NCI-H748 treated with DMSO at 0.1 percent for 48 hours (cell line): ENCODE measurements around the gene ADAMTS2.

Experiments
- DNase-seq: peaks from one replicate; lab custom pipeline; 2025; lab: John Stamatoyannopoulos, UW

ADAMTS2 gene

DNA sequence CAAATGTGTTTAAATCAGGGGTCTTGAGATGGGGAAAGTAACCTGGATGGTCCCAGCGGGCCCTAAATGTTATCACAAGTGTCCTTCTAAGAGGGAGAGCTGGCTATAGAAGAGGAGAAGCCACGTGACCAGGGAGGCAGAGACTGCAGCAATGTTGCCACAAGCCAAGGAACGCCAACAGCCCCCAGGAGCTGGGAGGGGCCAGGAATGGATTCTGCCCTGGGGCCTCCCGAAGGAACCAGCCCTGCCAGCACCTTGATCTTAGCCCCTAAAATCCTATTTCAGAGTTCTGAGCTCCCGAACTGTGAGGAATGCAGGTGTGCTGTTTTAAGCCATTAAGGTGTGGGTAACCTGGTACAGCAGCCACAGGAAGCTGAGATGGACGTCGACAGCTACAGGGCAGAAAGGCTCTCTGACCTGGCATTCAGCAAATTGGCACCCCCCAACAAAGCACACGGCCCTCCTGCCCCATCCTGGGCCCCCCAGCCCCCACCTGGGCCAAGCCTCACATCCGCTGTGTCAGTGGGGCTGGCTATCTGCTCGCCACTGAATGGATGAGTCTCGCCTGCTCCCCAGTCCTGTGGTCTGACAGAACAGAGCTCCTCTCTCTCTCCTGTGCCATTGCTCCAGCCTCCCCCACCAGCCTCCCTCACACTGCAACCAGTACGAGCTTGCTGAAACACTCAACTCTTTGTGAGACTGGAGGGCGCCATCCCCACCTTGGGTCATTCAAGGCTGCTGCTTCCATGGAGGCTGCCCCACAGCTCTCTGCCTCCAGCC lies 78.8 kb downstream of the ADAMTS2 start:
- DNase-seq: no peak

DNA sequence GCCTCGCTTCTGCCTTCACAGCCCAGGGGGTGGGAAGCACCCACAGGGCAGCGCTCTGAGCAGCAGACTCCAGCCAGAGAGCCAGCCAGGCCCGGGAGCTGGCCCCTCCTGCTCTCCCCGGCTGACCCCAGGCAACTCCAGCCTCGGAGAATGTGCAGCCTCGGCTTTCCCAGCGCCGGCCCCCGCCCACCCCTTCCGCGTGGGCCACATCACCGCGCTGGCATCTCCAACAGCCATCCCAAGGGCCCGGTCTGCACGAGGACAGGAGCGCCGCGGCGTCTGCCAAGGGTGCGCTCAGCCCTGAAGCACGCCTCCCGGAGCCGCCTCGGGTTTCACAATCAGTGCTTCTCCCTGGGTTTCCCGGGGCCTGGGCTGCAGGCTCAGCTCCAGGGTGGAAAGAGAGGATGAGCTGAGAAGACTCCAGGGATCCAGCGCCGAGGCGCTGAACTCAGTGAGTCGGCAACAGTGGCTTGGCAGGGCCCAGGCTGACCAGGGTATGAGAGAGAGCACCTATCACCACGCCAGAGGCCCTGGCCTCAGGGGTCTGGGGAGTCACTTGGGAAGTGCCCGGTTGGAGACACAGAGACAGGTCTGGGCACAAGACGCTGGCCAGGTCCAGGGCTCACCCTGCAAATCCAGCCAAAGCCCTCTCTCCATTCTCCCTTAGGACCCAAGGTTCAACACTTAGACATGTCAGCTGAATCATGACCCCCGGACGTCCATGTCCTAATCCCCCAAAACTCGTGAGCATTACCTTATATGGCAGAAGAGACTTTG lies 79.6 kb downstream of the ADAMTS2 start:
- no peak for DNase-seq

DNA sequence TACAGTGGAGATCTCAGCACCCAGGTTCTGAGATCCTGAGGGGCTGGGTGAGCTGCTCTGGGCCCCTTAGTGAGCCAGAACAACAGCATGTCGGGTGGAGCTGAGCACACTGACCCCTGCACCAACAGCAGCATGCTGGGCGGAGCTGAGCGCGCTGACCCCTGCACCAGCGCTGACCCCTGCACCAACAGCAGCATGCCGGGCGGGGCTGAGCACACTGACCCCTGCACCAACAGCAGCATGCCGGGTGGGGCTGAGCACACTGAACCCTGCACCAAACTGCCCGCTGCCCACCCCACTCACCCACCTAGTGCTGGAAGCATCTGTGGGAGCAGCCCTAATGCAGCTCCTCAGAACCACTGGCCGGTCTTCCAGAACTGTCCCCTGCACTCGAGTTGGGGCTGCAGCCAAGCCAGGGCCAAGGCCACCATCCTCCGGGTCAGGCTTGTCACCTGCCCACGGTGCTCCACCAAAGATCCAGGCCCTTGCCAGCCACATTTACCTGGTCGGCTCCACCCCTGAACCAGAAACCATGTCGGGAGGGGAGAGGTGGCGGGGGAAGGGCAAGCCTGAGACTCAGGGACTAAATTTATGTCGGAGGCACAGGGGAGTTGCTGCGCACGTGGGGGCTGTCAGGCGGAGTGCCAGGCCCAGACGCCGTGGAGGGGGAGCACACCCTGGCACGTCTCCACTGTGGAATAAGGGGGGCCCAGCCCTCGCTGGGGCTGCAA lies 80.3 kb downstream of the ADAMTS2 start:
- no peak for DNase-seq

DNA sequence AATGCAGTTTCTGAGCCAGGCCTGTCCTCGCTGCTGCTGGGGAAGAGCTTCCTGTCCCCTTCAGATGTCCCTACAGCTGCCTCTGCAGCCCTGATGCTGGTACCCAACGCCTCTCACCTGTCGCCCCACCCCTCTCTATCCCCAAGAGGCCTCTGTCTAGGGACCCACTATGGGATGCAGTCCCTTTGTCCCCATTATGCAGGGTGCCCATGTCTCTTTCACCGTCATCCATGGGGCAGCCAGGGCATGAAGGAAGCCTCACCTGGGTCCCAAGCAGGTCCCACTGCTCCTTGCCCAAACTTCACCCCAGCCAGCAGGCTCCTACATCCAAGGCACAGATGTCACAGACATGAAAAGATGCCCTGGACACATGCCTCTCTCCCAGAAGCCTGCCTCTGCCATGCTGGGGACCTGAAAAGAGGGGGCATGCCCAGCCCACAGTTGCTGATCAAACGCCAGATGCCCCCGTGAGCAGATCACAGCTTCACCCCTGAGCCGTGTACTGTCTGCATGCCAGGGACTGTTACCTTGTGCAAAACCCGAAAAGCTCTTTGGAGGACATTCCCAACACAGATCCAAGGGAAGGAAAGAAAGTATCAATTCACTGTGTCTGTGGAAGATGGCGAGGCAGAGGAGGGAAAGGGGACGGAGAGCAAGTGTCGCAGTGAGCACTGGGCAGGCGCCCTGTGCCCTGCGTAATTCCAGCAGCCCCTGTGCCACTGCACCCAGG lies 81.0 kb downstream of the ADAMTS2 start:
- no peak for DNase-seq

DNA sequence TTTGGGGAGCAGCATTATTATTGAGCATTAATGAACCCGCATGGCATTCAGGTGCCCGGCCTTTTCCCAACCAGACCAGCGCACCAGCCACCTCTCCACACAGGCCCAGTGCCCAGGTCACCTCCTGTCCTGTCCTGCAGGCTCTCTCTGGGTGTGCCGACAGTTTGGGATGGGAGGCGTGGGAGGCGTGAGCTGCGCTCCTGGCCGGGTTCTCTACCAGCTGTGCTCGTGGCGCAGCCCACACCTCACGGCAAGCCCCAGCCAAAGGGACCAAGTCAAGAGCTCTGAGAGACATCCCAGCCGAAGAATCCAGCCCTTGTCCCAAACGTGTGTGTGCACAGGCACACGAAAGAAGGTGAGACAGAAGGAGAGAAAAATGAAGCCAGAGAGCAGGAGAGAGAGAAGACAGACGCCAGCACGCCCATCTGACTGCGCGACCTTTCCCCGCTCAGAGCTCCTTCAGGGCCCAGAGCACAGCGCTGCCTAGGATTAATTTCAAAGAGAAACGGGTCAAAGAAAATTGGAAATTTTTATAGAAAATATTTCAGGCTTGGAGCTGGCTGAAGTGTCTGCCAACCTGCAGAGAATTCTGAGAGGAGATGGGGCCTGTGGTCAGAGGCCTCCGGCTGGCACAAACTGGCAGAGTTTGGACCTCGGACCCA lies 81.7 kb downstream of the ADAMTS2 start:
- DNase-seq: no peak

DNA sequence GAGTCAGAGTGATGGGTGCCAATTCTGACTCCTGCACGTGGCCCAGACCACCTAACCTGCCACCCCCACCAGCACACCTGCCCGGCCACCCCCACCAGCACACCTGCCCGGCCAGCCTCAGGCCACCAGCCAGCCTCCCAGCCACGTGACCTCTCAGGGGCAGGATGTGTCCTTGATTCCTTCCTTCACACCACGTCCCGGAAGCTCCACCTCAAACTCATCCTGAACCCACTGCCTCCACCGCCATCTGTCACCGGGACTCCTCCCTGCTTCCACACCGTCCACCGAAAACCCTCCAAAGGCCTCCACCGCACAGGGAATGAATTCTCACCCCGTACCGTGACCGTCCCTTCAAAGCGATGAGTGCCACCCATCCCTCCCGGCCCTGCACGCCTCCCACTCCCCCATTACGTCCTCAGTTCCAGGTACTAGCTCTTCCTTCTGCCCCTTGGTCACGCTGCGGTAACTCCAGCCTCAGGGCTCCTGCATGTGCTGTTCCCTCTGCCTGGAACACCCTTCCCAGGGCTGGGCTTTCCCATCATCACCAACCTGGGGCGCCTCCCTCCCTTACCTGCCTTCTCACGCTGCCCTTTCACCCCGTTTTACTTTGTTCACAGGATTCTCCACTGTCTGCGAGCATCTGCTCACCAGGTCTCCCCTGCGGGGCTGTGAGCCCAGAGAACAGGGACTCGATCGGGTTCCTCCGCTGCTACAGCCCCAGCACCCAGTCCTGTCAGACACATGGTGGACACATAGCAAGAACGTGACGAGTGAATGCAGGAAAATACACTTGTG lies 82.9 kb downstream of the ADAMTS2 start:
- DNase-seq: no peak

DNA sequence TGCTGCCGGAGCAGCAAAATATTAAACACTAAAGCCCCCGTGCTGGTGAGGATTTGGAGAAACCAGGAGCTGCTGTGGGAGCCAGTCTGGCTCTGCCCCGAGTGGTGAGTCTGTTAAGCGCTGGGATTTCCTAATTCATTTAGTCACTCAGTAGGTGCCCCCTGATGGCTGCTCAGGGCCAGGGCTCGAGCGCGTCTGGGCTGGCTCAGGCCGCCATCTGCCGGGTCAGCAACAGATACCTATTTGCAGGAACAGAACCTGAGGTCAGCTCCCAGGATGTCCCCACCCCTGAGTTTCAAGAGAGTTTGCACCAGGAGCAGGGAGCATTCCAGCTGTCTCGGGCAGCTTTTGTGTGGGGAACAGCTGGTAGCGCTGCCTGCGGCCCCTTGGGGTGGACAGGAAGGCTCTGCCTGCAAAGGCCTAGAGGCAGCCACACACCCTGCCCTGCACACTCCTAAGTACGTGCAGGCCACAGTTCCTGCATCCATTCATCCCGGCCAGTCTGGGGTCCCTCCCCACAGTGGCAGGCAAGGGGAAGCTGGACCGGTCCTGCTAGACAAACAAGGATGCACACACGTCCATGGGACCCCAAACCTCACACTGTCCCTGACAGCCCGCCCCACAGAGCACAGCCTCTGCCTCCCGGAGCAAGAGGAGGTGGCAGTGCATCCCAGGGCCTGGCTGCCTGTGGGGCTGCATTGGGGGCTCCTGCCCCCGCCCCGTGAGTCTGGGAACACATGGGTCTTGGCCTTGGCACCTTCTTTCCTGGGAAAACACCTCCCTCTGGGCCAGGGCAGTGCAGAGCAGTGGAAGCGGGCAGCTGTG lies 83.7 kb downstream of the ADAMTS2 start:
- DNase-seq: no peak

DNA sequence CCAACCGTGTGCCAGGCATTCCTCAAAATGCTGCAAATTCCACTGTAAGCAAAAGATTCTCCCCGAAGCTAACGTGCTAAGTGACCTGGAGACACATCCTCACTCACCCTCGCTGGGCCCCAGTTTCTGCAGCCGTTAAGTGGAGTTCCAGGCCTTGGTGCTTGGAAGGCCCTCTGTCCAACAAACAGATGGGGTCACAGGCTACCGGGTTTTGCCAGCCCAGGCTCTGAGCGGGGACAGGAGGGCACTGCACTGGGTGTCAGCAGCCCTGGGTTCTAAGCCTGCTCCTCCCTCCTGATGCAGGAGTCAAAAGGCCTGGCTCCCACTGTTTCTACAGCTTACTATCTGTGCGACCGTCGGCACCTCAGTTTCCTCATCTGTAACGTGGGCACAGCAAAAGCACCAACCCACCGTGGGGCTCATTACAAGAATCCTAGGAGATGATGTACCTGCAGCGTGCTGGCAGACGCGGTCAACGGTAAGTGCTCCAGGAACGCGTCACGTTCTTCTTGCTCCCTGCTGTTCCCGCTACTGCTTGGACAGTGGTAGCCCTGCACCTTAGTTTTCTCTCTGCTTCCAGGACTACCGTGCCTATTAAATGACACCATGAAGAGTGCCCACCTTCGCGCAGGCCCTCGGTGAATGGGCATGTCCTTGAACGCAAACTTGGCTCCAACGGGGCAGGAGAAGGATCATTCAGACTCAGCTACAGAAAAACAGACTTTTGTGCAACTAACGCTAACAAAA lies 84.8 kb downstream of the ADAMTS2 start:
- no peak for DNase-seq

DNA sequence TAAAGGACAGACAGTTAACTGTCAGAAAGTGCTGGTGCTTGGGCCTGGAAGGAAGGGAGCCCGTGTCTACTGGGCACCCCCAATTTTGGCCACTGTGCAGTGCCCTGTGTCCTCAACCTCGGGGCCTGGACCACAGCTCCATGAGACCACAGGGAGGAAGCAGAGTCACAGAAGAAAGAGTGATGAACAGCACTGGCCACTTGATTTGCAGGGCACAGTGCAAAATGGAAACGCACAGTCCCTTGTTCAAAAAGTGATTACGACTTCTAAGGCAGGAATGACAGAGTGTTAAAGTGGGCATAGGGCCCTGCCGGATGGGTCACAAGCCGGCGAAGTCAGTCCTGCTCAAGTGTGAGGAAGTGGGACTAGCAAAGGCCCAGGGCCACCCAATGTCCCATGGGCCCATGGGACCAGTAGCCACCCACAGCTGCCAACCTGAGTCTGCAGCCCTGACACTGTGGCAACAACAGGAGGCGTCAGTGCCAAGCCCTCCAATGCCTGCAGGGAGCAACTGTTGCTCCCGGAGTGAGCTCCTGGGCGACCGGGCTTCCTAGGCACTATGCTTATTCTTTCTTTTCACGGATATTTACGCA lies 85.4 kb downstream of the ADAMTS2 start:
- no peak for DNase-seq

DNA sequence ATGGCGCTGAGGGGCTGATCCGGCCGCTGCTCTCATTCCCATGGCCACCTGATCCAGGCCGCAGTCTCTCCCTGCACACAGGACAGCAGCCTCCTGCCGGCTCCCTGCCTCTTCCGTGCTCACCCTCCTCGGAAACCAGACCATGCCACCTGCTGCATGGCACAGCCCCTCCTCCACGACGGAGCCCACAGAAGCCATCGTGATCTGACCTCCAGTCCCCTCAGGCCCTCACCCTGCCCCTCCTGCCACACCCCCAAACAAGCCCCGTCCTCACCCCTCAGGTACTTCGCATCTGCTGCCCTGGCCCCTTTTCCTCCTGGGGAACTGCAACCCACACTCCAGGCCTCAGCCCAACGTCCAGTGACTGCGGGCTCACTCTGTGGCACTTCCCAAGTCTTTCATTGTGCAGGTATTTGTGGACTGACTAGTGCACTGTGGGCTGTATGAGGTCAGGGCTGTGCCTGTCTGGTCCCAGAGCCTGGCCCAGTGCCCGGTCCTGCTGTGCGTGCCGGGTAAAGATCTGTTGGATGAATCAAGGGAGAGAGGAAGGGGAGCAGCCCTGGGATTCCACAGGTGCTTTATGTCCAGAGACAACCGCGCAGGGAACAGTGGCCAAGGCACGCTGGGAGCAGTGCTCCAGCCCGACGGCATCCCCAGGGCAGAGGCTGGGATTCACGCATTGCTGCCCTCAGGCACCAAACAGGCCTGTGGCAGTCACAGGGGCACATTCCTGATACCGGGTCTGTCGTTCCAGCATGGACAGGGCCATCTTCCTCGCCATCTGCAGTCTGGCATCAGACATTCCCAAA lies 86.1 kb downstream of the ADAMTS2 start:
- DNase-seq: no peak

DNA sequence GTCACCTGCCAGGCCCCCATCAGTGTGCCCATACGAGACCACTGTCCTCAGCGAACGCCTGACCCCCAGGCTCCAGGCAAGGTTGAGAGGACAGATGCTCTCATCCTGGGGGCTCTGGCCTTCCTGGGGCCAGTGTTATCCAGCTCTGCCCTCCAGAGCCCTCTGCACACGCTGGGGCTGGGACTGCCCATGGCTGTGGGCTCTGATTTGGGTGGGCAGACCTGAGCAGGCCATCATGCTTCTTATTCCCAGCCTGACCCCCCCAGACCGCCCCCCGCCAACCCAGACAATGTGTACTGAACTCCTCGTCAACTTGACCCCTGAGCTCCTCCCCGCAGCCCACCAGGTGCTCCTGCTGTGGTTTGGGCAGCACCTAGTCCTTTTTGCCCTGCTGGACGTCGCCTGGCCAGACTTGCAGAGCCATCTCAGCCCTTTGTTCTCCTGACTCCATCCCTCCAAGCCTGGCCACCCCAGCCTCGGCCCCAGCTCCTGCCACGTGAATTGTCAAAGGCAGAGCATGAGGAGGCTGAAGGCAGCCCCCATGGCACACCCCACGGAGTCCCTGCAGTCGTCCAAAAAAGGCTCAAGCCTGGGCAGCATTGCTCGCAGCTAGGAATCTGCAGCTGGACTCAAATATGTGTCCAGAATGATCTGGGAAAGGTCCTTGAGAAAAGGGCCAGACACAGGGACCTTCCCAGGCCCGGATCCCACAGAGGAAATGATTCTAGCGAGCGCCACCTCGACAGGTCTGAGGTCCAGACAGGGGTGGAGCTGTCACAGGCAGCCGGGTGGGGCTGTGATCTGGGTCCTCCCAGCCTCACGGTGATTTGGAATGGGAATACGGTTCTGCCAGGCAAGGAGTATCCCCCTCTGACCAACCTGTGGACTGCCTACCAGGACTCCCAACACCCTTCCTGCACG lies 87.0 kb downstream of the ADAMTS2 start:
- DNase-seq: no peak

DNA sequence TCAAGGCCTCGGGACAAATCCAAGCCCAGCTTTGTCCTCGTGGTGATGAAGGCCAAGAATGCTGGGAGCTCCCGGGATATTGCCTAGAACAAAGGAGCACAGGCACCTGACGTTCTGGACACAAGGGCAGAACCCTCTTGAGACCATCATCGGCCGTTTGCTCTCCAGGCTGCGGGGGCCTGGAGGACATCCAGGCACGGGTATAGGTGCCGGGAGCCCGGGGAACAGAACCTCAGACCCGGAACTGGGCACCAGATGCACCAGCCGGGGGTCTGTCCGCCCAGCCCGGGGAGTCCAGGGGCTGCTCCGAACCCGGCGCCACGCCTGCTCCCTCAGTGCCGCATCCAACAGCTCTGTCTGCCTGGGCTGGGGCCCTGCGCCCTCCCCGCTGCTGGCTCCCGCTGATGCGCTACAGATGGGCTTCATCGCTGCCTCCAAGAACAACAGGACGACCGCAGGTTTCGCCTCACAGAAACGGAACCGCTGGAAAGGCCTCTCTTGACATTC lies 88.0 kb downstream of the ADAMTS2 start:
- DNase-seq: no peak

DNA sequence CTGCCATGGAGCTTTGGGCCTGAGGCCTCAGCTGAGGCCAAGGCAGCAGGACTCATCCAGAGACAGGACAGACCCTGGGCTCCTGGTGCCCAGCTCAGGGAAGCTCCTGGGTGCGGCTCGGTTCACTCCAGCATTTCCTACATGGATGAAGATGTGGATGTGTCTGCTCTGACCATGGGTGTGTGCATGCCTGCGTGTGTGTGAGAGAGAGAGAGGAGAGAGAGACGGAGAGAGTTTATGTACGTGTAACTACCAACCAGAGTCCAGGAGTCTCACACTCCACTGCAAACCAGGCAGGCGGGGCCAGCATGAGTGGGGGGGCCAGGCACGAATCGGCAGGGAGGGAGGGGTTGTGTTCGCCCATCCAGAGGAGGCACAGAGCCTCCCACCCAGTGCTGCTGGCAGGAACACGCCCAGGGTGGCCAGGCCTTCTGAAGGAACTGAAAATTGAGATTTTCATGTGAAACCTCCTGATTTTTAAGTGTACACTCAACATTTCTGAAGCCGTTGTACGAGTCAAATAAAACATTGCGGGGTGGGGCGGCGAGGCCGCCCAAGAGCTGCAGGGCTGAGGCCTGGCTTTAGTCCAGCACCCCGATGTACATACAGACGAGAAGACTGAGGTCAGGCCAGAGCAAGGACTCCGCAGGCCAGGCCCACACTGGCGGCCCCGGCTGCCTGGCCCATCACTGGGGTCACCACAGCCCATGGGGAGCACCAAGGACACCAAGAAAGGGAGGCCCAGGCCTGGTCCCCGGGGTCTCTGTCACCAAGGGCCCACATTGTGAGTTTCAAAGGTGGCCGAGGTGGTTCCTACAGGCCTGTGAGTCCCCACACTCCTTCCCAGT lies 88.7 kb downstream of the ADAMTS2 start:
- DNase-seq: no peak

DNA sequence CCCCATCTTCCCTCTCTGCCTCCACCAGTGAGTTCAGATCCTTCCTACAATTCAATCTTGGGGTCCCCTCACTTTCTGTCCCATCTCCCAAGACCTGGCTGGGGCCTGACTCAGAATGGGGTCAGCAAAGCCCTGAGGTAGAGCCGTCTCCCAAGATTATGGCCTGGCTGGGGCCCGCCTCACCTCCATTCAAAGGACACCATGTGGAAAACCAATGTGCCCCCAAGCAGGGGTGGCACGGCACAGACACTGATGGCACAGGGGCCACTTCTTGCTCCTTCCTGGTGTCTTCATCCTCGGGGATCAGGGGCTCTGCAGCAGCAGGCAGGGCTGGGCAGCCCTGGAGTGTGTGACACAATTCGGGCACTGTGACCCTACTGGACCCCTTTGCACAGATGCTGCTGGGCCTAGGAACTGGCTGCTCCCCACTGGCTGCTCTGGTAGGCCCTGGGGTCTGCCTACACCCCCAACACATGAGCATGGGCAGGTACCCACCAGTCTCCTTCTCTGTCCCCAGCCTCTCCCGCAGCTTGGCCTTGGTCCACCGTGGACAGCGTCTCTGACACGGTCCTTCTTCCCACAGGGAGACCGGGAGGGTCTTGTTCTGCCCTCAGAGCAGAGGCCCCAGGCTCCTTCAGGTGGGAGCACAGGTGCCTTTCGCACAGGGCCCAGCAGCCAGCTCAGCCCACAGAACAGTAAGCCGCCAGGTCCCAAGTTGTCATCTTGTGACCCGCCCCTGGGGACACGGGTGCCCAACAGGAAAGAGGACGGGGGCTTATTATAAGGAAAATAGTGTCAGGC lies 89.5 kb downstream of the ADAMTS2 start:
- no peak for DNase-seq
